ENCODE data around the gene ACSBG1. TPM values are rescaled to one million over a fixed set of nuclear protein-coding genes. Genes with fewer than 3 reads are reported as not detected.

ACSBG1 gene
- total and polyA plus RNA-seq, 10 of the 15 experiments (the other 5 are each of a cell fraction or from before 2014, with no cell fraction given) = 0.11 to 0.75 (median 0.42) TPM

GRCh38 chr15:78182821-78183220 is 51.5 kb downstream of the ACSBG1 start:
- H4K20me1 ChIP-seq (ENCODE audit: control insufficient read depth, insufficient read depth) = no peaks in the 10 kb centered on the region
- ChIA-PET CTCF (interaction anchor here (1.8 to 2.1 kb wide), 2 partner anchors 13 to 35 kb away, joined by 3 to 8 read pairs; no protein-coding TSS in a partner anchor), POLR2A (interaction anchor here (0.5 kb wide), 1 partner anchor 48 kb away, joined by 5 read pairs; no protein-coding TSS in a partner anchor), RAD21 (ENCODE audit: unreplicated experiment) (interaction anchor here (0.9 kb wide), 1 partner anchor 57 kb away, joined by 4 read pairs; no protein-coding TSS in a partner anchor), SMC1A (ENCODE audit: uncharacterized antibody, unreplicated experiment) (no interaction called here)
- H3K4me3 ChIP-seq = no peak overlapping the region
- no peaks in the 10 kb centered on the region for H3K4me1 ChIP-seq (ENCODE audit: control insufficient read depth, insufficient read depth, low read length)
- intact Hi-C loops (cut with micrococcal nuclease; ENCODE audit: unreplicated experiment) = no loop called here
- no peak overlapping the region for H2AFZ ChIP-seq (ENCODE audit: control insufficient read depth, low read depth, low read length)
- no peaks in the 10 kb centered on the region for H3K36me3 ChIP-seq (ENCODE audit: control insufficient read depth in 2 of 2, insufficient read depth in 2 of 2, low read length in 1 of 2)
- H3K79me2 ChIP-seq (ENCODE audit: control insufficient read depth, insufficient read depth, low read length) = no peaks in the 10 kb centered on the region
- TF ChIP-seq CHD1 (IDR thresholded peaks at IDR 0.05; ENCODE audit: low read depth, low read length) (no peak), IRF5 (IDR thresholded peaks at IDR 0.05; ENCODE audit: borderline replicate concordance) (no peak), CHD2 (IDR thresholded peaks at IDR 0.05; ENCODE audit: borderline replicate concordance, low read depth, low read length) (no peak), PBX3 (IDR thresholded peaks at IDR 0.05; ENCODE audit: insufficient replicate concordance, low read depth, low read length) (no peak)
- no peak overlapping the region for H3K9ac ChIP-seq (ENCODE audit: control insufficient read depth, insufficient read depth, low read length)
- H3K9me3 ChIP-seq (replicated peaks; ENCODE audit: control insufficient read depth, insufficient read depth, low read length) = no peaks in the 10 kb centered on the region
- H3K27ac ChIP-seq (ENCODE audit: control insufficient read depth, insufficient read depth) = no peak overlapping the region
- DNase-seq (ENCODE audit: low read depth, low spot score) = no peak
- H3K4me2 ChIP-seq (ENCODE audit: control insufficient read depth, insufficient read depth) = no peak overlapping the region
- FAIRE-seq = no peak
- WGBS (ENCODE audit: insufficient coverage, insufficient replicate concordance, low lambda C conversion rate, missing lambda C conversion rate) = 74% methylated on average over 4 of the region's 4 CpGs
- no peaks in the 10 kb centered on the region for H3K27me3 ChIP-seq (replicated peaks in 1 of 2; ENCODE audit: control insufficient read depth in 2 of 2, insufficient read depth in 2 of 2, low read length in 1 of 2)
- no TSS peak for BruUV-seq (replicated peaks)
- no peak for ATAC-seq
- in situ Hi-C loops (cut with MboI) = no loop called here

GRCh38 chr15:78182336-78182700 is 52.0 kb downstream of the ACSBG1 start:
- in situ Hi-C loops (cut with MboI) = no loop called here
- no peak for ATAC-seq
- TF ChIP-seq FOXM1 (IDR thresholded peaks at IDR 0.05; ENCODE audit: low read depth, low read length) (no peak), MTA2 (IDR thresholded peaks at IDR 0.05; ENCODE audit: low read depth) (no peak), ZBED1 (IDR thresholded peaks at IDR 0.05; ENCODE audit: borderline replicate concordance) (no peak), SUZ12 (IDR thresholded peaks at IDR 0.05; ENCODE audit: unreplicated experiment) (no peak), SMAD1 (IDR thresholded peaks at IDR 0.05; ENCODE audit: low read depth, partially characterized antibody) (no peak), BCL3 (IDR thresholded peaks at IDR 0.05; ENCODE audit: borderline replicate concordance, insufficient read depth, low read depth, low read length, poor library complexity, severe bottlenecking) (no peak), TCF3 (IDR thresholded peaks at IDR 0.05; ENCODE audit: borderline replicate concordance, insufficient read depth, low read depth, low read length) (no peak), POLR2A (IDR thresholded peaks at IDR 0.05; ENCODE audit: low read depth, low read length) (no peak)
- TF ChIP-seq, protein P1, sequence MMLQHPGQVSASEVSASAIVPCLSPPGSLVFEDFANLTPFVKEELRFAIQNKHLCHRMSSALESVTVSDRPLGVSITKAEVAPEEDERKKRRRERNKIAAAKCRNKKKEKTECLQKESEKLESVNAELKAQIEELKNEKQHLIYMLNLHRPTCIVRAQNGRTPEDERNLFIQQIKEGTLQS (IDR thresholded peaks at IDR 0.05; ENCODE audit: borderline replicate concordance, extremely low read depth, low read depth, low read length) = no peak

More at GRCh38 chr15:78182336-78182700, 52.0 kb downstream of the ACSBG1 start:
- Histone ChIP-seq H3K36me3 (ENCODE audit: control insufficient read depth in 2 of 2, insufficient read depth in 2 of 2, low read length in 1 of 2) (no peaks in the 10 kb centered on the region), H3K27me3 (replicated peaks in 1 of 2; ENCODE audit: control insufficient read depth in 2 of 2, insufficient read depth in 2 of 2, low read length in 1 of 2) (no peaks in the 10 kb centered on the region), H3K4me3 (no peak overlapping the region), H4K20me1 (ENCODE audit: control insufficient read depth, insufficient read depth) (no peaks in the 10 kb centered on the region), H3K9ac (ENCODE audit: control insufficient read depth, insufficient read depth, low read length) (no peak overlapping the region), H3K9me3 (replicated peaks; ENCODE audit: control insufficient read depth, insufficient read depth, low read length) (no peaks in the 10 kb centered on the region), H3K79me2 (ENCODE audit: control insufficient read depth, insufficient read depth, low read length) (no peaks in the 10 kb centered on the region), H2AFZ (ENCODE audit: control insufficient read depth, low read depth, low read length) (no peak overlapping the region), H3K4me2 (ENCODE audit: control insufficient read depth, insufficient read depth) (no peak overlapping the region), H3K27ac (ENCODE audit: control insufficient read depth, insufficient read depth) (no peak overlapping the region), H3K4me1 (ENCODE audit: control insufficient read depth, insufficient read depth, low read length) (no peaks in the 10 kb centered on the region; the same call in 1 of the 2 replicates)
- ChIA-PET RAD21 (ENCODE audit: unreplicated experiment) (interaction anchor here (0.9 kb wide), 1 partner anchor 58 kb away, joined by 4 read pairs; no protein-coding TSS in a partner anchor), POLR2A (no interaction called here), SMC1A (ENCODE audit: uncharacterized antibody, unreplicated experiment) (no interaction called here), CTCF (interaction anchor here (0.9 to 2.1 kb wide), 3 partner anchors 13 to 51 kb away, joined by 3 to 8 read pairs (median 4); no protein-coding TSS in a partner anchor)
- FAIRE-seq (no peak), DNase-seq (ENCODE audit: low read depth, low spot score) (no peak)
- WGBS (ENCODE audit: insufficient coverage, insufficient replicate concordance, low lambda C conversion rate, missing lambda C conversion rate) = 60% methylated on average over 5 of the region's 5 CpGs
- intact Hi-C loops (cut with micrococcal nuclease; ENCODE audit: unreplicated experiment) = no loop called here
- BruUV-seq (replicated peaks) = no TSS peak

Measured in GM12878 (cell line).